Stimulated activated CD4-positive, alpha-beta T cell treated with anti-CD3 and anti-CD28 coated beads, Interleukin-15, amount 100 ng/mL, for 1 hour (primary cell): ENCODE data around the gene SARS1.

Experiments
- DNase-seq, 2 donors: peaks; one replicate each; pipeline ENCODE4 v3.0.0-alpha.2; 2020; ENCODE audit warnings: low read depth in 1 of 2, low spot score in 1 of 2

SARS1 gene

DNA sequence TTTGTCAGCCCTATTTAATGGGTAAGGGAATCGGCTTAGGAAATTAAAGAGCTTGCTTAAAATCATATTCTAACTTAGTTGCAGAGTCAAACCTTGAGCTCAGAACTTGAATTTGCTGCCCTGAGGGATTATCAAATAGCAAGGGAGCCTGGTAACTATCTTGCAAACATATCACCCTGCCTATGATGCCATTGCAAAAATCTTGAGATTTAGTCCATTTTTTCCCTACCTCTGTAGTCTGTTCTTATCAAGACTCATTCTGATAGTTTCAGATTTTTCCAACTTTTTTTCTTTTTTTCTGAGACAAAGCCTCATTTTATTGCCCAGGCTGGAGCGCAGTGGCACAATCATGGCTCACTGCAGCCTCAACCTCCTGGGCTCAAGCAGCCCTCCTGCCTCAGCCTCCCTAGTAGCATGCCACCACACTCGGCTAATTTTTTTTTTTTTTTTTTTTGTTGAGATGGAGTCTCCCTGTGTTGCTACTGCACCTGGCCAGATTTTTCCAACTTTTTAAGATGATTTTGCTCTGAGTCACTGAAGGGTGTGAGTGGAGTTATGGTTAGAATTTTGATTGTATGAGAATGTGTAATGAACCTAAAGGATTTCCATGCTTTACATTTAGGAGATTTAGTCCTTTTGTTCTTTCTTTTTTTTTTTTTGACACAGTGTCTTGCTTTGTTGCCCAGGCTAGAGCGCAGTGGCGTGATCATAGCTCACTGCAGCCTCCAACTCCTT is 12.2 kb downstream of the SARS1 start:
- DNase-seq: no peak

DNA sequence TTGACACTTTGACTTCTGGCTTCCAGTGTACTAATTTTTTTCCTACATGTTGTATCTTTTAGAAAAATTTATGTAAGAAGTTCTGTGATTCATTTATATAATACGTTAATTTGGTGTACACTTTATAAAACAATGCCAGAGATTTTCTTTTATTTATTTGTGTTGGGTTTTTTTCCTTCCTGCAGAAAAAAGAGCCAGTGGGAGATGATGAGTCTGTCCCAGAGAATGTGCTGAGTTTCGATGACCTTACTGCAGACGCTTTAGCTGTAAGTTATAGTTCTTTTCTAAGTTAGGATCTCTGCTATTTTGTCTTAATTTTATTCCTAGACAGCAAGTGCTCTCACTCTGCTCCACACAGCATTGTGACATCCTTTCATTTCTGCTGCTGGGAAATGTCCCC is 14.4 kb downstream of the SARS1 start:
- no peak for DNase-seq

DNA sequence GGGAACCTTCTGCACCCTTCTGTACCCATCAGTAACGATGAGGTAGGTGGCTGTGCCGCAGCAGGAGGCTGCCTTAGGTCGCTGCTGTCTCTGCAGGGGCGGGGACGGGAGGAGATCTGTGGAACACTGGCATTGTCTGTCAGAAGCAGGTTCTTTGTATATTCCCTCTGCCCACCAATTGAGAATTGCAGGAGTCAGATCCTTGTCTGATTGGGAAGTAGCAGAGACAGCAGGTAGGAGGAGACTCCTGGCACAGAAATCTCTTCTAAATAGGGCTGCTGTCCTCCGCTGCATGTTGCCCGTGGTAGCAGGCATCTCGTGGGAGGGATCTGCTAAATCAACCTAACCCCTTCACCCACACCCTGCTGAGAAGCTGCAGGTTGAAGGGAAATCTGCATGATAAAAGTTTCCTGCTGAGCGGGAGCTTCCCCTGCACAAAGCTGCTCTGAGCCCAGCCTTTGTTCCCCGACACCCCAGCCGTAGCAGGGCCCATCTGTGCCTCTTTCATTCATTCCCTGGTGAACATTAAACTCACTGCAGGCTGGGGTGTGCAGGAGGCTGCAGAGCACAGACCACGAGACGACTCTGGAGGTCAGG is 15.9 kb downstream of the SARS1 start:
- DNase-seq: no peak

DNA sequence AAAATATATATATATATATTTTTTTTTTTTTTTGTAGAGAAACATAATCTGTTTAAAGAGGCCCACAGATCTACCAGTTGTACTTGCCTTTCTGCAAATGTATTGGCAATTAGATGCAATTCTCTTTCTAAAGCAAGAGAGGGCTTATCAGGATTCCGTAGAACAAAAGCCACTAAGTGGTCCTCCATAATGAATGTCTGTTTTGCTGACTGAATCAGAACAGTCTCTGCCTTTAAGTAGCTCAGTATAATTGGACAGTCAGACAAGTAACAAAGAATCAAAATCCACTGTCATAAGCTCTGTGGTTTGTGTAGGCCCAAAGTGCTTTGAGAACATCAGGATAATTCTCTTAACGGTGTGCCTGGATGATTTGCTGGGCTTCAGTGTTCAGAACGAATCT is 17.3 kb downstream of the SARS1 start:
- no peak for DNase-seq

DNA sequence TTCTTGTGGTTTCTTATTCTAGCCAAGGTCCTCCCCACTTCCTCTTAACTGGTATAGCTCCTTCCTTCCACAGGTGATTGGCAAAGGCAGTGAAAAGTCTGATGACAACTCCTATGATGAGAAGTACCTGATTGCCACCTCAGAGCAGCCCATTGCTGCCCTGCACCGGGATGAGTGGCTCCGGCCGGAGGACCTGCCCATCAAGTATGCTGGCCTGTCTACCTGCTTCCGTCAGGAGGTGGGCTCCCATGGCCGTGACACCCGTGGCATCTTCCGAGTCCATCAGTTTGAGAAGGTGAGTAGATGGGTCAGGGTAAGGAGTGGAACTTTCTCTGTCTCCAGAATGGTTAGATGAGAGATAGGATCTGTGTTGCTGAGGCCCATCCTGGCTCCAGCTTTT is 21.4 kb downstream of the SARS1 start:
- DNase-seq: no peak

DNA sequence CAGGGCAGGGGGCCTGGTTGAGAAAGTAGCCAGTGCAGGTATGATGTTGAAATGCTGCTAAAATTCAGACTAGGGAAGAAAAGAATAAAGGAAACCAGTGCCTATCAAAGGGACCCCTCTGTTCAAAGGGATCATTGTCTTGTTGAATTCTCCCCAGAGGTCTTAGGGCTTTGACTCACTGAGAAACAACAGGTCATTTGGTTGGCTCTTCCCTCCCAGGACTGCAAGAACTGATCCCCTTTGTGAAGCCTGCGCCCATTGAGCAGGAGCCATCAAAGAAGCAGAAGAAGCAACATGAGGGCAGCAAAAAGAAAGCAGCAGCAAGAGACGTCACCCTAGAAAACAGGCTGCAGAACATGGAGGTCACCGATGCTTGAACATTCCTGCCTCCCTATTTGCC is 23.8 kb downstream of the SARS1 start:
- DNase-seq: no peak

DNA sequence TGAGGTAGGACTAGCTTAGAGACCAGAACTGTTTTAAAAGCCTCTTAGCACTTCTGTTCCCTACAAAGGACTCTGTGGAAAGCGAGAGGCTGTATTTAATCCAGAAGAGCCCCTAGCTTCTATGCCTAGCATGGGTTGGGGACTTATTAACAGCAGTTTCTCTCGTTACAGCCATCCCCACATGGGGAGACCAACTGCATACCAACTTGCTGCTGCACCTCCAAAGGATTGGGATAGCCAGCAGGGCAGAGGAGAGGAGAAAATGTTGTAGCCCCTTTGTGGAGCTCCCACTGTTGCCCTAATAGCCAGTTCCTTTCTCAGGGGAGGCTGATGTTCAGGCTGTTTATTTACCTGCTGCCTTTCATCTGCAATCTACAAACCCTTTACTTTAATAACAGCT is 24.7 kb downstream of the SARS1 start:
- DNase-seq: no peak

DNA sequence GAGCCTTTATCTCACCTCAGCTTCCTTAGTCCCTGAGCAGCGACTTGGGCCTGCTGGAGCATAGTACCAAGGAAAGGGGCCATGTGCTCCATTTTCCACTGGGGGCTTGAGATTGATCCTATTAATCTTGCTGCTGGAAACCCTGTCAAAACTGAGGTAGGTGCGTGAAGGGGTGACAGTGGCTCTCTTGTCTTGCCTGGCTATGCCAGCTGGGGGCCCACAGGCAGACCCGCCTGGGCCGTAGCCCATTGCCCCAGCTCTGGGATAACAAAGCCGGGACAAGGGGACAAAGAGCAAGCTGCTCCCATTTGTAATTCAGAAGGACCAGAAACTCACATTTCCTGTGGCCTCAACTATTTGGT is 25.3 kb downstream of the SARS1 start:
- no peak for DNase-seq

DNA sequence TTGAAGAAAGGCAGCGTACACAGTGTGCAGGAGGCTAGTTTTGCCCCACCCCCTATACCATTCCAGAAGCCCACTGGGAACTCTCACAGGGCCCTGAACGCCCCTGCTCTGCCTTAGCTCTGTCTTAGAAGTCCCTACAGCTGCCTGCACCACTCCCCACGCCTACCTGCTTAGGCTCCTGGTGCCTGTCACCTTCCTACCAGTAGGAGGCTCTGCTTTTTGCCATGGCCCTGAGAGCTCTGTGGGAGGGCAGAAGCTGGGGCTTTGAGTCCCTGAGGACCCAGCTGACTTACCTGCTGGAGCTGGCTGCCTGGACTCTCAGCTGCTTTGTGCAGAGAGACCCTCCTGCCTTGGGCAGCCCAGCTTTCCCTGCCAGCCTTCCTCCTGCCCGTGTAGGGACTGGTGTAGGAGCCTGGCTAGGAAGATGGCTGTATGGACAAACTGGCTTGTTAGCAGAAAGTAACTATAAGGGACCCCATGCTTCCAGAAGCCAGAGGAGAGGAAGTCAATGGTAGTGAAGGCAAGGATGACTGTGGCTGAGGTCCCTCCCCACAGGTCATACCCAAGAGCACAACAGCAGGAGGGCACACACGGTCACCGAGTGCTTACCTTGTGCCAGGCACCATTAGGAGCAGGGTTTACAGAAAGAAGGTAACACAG is 25.8 kb downstream of the SARS1 start:
- DNase-seq: no peak

DNA sequence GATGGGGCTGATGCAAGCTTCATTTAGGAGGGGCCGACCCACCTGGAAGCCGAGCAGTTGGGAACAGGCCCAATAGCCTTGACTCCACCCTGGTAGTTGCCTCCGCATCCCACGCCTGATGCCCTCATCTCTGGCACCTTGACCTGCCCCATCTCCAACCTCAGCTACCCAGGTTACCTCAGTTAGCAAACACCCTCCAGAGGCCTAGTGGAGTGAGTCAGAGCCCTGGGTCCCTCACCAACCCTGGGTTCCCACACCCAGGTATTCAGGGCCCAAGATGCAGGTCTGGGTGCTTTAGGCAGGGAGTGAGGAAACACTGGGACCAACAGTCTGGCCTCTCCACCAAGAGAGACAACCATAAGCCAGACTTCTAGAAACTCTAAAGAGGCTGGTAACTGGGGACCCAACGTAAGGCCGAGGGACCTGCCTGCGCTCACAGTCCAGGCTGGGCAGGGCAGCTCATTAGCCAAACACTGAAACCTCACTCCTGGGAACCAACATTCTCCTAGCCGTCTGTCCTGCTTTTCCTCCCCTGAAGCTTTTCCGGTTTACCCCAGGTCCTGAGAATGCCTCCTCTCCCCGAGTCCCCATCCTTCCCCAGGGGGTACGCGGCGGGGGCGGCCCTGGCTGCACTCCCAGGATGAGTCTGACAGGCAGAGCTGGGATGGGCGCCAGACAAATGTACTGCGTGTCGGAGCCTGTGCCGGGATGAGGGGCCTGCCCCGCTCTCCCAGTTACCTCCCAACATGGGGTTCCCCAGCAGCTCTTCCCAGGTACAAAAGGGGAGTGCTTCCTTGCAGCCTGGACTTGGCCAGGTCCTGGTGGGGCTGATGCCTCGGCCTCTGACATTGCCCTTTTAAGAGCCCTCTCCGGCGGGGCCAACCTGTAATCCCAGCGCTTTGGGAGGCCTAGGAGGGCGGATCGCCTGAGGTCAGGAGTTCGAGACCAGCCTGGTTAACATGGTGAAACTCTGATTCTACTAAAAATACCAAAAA is 26.7 kb downstream of the SARS1 start:
- DNase-seq: no peak

DNA sequence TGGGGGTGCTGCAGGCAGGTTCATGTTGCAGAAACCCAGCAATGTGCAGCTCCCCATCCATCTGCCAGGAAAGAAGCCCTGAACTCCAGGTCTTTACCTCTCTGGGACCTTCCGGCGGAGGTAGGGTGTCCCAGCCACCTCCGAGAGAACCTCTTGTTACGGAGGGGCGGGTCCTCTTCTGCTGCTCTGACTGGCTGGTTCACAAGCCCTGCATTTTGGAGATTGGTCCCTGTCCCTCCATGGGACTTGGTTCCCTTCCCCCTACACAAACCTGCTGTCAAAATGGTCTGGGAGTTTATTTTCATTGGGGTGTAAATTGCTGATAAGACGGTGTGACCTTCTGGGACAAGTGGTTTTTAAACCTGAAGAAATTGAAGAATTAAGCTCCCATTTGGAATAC is 27.6 kb downstream of the SARS1 start:
- no peak for DNase-seq

DNA sequence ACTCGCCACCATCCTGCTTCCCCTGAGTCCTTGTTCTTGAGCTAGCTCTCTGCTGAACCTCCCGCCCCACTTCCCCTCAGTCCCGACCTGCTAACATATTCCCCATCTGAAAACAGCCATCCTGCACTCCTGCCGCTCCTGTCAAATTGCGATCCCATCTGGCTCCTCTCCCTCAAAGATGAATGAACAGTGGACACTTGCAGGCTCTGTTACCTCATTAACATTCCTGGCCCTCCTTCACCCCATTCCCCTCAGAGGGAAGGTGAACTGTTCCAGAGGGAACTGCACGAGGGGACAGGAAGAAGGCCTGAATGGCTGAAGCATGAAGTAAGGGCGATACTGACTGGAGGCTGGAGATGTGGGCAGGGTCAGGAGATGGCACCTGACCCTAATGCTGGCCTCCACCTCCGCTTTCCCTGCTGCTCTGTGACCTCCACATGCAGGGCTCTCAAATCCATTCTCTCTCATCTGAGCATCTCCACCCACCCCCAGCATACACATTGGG is 28.2 kb downstream of the SARS1 start:
- DNase-seq: no peak

DNA sequence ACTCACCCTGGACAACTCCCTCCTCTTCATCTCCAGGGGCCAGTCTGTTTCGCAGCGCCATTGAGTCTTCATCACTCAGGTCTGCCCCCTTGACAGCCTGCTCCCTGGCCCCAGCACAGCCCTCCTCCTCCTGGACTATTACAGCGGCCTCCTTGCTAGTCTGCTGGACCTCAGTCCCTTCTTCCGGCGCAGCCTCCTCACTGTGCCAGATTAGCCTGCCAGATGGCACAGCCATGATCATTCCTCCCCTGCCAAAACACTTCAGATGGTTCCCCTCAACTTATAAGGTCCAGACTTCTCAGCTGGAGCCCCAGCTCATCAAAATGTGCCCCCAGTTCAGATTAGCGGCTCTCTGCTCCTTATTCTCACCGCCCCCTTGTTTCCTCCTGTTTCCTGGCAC is 28.7 kb downstream of the SARS1 start:
- DNase-seq: no peak

DNA sequence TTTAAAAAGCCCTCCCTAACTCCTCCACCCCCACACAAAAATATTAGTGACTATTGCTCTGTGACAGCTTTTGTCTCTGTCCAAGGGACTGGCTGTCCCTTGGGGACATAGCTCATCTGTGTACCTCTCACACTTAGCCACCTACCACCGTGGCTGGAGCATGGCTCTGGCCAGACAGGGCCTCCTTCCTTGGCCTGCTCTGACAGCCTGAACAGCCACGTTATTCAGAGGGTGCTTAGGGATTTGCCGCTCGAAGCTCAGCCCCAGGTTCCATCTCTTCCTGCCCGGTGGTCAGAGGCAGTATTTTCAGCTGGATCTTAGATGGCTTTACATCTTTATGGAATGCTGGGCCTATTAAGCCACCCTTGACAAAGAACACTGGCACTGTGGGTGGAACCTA is 29.5 kb downstream of the SARS1 start:
- DNase-seq: no peak

DNA sequence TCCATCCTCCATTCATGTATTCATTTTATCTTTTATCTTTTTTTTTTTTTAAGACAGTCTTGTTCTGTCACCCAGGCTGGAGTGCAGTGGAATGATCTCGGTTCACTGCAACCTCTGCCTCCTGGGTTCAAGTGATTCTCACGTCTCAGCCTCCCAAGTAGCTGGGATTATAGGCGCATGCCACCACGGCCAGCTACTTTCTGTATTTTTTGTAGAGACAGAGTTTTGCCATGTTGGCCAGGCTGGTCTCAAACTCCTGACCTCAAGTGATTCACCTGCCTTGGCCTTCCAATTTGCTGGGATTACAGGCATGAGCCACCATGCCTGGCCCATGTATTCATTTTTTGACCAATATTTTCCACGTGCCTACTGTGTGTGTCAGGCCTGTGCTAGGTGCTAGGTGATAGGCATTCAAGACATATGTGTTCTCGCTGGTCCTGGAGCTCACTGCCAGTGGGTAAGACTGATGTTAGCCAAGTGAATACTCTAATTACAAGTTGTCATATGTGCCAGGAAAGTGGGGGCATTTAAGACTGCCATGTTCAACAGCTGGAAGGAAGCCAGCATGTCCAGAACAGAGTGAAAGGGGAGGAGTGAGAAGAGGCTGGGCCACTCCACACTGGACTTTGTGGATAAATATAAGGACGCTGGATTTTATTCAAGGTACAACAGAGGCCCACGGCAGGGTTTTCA is 30.3 kb downstream of the SARS1 start:
- DNase-seq: no peak

DNA sequence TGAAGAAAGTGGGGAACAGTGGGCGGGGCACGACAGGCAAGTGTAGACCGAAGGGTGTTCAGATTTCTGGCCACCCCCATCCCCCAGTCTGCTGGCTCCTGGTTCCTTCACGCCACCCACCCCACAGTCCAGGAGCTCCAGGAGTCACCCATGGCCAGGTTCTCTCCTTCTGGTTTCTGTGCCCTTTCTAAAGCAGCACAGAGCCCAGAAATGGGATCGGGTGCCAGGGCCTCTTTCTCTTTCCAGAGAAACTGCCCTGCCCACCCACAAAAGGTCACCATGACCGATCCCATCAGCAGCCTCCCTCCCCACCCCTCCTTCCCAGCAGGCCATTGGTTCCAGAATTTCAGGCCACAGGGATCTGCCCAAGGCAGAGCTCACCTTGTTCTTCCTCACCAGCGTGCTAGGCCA is 32.4 kb downstream of the SARS1 start:
- DNase-seq: no peak

DNA sequence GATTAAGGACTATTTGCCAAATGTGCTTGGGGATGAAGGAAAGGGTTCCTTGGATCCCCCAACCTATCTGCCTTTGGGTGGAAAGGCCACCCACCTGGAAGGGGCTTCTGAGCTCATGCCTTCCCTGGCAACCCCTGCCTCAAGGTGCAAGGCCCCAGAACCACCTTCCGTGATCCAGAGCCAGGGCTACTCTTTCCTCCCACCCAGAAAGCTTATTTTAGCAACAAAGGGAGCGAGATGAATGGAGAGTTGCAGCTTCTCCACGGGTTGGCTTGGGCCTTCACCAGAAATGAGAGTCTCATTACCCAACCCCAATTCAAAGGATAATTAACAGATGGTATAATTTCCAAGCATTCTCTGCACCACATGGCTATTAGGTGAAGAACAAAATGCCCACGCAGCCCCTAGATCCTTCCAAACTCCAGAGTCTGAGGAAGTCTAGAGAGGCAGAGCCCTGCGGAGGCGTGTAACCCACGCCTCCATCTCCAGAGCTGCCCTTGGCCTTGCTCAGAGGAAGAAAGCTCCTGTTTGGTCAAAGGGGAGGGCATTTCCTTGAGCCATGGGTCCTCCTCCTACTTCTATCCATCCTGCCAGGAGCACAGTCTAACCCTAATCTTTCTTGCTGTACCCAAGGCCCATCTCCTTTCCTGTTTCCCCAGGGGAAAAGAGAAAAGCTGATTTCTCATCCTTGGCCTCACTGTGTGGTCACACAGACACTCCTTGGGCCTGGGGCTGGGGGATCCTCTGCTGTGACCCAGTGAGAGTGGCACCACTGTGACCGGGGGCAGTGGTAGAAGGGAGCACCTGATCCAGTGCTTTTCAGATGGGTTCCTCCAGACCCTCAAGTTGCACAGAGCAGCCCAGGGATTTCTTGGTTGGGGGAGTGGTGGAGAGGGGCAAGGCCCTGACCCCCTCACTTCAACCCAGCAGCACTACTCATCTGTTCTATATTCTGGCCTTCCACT is 34.0 kb downstream of the SARS1 start:
- no peak for DNase-seq

DNA sequence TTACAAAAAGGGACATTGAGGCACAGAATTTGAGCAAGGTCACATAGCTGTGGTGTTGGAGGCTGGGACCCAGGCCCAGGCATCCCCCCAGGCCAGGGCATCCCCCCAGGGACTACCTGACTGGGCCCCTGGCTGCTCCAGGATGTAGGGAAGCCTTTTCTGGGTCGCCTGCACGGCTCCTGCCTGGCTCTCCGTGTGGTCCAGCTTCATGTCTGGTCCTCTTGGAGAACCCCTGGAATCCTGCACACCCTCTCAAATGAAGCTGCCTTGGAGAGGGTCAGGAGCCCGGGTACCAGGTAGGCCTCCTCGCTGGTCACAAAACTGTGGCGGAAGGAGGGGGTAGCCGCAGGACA is 34.7 kb downstream of the SARS1 start:
- DNase-seq: no peak

DNA sequence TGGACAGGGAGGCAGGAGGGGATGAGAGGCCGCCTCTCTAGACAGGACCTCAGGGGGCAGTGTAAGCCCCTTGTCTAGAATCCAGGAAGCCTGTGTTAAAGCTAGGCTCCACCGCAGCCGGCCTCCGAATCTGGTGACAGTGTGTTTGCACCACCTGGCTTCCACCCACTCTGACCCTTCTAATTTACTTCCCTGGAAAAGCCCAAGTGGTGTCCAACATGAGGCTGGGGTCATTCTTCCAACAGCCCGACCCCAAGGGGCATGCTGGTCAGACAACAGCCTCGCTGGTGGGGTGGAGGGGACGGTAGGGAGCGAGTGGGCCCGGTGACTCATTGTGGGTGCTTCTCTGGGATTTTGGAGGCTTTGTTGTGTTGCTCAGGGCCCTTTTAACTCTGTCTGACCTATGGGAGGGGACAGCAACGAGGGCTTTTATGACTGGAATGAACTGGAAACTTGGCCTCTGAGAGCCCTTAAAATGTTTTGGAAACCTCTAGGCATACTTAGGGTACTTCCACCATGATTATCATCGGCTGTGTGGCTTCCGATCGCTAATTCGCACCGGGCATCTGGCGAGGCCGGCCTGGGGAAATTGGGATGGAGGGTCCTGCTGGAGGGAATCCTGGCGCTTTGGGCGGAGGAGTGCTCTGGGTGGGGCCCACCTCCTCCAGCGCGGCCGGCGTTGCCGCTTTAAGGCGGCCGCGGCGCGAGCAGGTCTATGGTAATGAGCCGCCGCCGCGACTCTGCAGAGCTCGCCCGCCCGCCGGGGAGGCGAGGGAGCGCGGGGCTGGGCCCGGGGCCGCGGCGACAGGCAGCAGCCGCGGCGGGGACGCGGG is 35.3 kb downstream of the SARS1 start, which contains the start of gene CELSR2:
CELSR2 (plus strand) TSS at position 743 of the 833 bp plus-strand sequence. CDS start 541 bp downstream, outside the sequence.
- DNase-seq: peak; percentile 23 to 43
